NCI-H146 treated with DMSO at 0.1 percent for 48 hours (cell line): ENCODE measurements around the gene FBXW11.

Experiments used
- DNase-seq: peaks from one replicate; lab custom pipeline; 2025; ENCODE audit not compliant: unreplicated experiment; lab: John Stamatoyannopoulos, UW

The FBXW11 gene

GRCh38 chr5:171813813-171814490 is 192.5 kb downstream of the FBXW11 start:
- DNase-seq = no peak

GRCh38 chr5:171813270-171813669 is 193.2 kb downstream of the FBXW11 start:
- no peak for DNase-seq
